GM23338 (cell line): Measurements from ENCODE around the gene NTM.

Experiments used
- CREB1 ChIP-seq: fragments of 250-450 bp; sonication (Bioruptor Pico); IDR thresholded peaks from 2 replicates; pipeline ENCODE4 v1.5.0; 2020; ENCODE audit warnings: low read depth, mild to moderate bottlenecking, moderate library complexity
- CTCF ChIP-seq, 2 experiments: fragments of 200-600 bp in 1 of 2; sonication (generic) in 1 of 2; conservative IDR thresholded peaks; 2 replicates each; pipeline versions ENCODE4 v1.5.1 to v1.6.1; 2016 to 2017; ENCODE audit warnings: antibody characterized with exemption in 2 of 2, low read depth in 2 of 2, mild to moderate bottlenecking in 2 of 2, moderate library complexity in 1 of 2
- ETS1 ChIP-seq: IDR thresholded peaks from 2 replicates; pipeline ENCODE4 v1.6.1; 2016; ENCODE audit warnings: antibody characterized with exemption
- EZH2 ChIP-seq: fragments of 200-600 bp; sonication (generic); IDR thresholded peaks from one replicate; pipeline ENCODE4 v1.8.0; 2017; ENCODE audit warnings: antibody characterized with exemption, mild to moderate bottlenecking, low read depth; ENCODE audit not compliant: unreplicated experiment
- EZH2phosphoT487 ChIP-seq: fragments of 200-600 bp; sonication (generic); IDR thresholded peaks from one replicate; pipeline ENCODE4 v1.8.1; 2018; ENCODE audit warnings: antibody characterized with exemption; ENCODE audit not compliant: unreplicated experiment
- JUNB ChIP-seq: IDR thresholded peaks from one replicate; pipeline ENCODE4 v1.6.1; 2016; ENCODE audit warnings: antibody characterized with exemption; ENCODE audit not compliant: unreplicated experiment
- POLR2AphosphoS5 ChIP-seq: IDR thresholded peaks from 2 replicates; pipeline ENCODE4 v1.6.1; 2016; ENCODE audit warnings: antibody characterized with exemption, low read depth
- REST ChIP-seq: IDR thresholded peaks from one replicate; pipeline ENCODE4 v1.6.1; 2018; ENCODE audit warnings: antibody characterized with exemption; ENCODE audit not compliant: unreplicated experiment

- TF ChIP-seq CREB1 (CRISPR knock-in tag), result no peak
- TF ChIP-seq CTCF (conservative IDR thresholded peaks at IDR 0.05; ENCODE audit: low read depth in 2 of 2), result no peak
- TF ChIP-seq POLR2AphosphoS5, result no peak
- TF ChIP-seq EZH2, result no peak
- TF ChIP-seq REST, result no peak
- no peak for TF ChIP-seq ETS1
- no peak for TF ChIP-seq EZH2phosphoT487
- no peak for TF ChIP-seq JUNB
Observed at GRCh38 chr11:131764649-131765048, 394.2 kb downstream of the NTM start.
